Measurements from ENCODE around the gene TTC32. TPM values are rescaled to one million over a fixed set of nuclear protein-coding genes. Genes with fewer than 3 reads are reported as not detected.

Gene TTC32
- total RNA-seq, 1 donor from 2014 or later: 16.1 TPM

DNA sequence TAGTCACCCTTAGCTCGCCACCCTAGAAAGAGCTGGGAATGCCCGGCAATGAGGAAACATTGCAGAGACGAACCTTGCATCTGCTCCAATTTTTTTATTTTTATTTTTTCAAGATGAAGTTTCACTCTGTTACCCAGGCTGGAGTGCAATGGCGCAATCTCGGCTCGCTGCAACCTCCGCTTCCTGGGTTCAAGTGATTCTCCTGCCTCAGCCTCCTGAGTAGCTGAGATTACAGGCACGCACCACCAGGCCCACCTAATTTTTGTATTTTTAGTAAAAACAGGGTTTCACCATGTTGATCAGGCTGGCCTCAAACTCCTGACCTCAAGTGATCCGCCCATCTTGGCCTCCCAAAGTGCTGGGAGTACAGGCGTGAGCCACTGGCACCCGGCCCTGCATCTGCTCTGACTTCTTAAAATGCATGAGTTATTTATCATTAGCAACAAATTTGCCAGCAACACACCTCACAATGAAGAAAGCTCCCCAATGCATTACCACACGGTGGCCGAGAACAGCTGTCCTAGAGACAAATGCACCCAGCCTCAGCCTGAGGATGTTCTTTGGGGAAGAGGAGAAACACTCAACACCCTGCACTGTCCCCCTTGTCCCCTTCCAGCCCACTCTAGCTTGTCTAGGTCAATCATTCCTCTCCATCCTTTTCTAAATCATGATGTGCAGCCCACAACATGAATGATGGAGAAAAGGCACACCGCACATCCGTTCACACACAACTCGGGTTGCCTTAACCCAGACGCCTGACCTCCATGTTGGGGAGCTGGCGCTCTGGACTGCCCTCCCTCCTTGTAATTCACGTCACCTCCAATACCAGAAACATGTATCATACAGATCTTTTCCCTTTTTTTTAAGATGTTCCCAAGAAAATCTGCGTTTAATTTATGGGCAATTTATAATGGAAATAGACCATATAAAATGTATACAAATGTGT is 46.9 kb downstream of the TTC32 start:
- no peaks in the 10 kb centered on the region for H3K27me3 Mint-ChIP-seq (ENCODE audit: unreplicated experiment)
- H3K27ac Mint-ChIP-seq (ENCODE audit: unreplicated experiment): no peak overlapping the region
- H3K4me3 Mint-ChIP-seq (ENCODE audit: unreplicated experiment): no peak overlapping the region
- no peaks in the 10 kb centered on the region for H3K36me3 Mint-ChIP-seq (ENCODE audit: unreplicated experiment)
- no peaks in the 10 kb centered on the region for H3K9me3 Mint-ChIP-seq (ENCODE audit: unreplicated experiment)
- peaks cover 8% of the 10 kb centered on the region for H3K4me1 Mint-ChIP-seq (ENCODE audit: unreplicated experiment)
- no peak for DNase-seq (ENCODE audit: extremely low spot score, unreplicated experiment)
- TF ChIP-seq, protein P1, sequence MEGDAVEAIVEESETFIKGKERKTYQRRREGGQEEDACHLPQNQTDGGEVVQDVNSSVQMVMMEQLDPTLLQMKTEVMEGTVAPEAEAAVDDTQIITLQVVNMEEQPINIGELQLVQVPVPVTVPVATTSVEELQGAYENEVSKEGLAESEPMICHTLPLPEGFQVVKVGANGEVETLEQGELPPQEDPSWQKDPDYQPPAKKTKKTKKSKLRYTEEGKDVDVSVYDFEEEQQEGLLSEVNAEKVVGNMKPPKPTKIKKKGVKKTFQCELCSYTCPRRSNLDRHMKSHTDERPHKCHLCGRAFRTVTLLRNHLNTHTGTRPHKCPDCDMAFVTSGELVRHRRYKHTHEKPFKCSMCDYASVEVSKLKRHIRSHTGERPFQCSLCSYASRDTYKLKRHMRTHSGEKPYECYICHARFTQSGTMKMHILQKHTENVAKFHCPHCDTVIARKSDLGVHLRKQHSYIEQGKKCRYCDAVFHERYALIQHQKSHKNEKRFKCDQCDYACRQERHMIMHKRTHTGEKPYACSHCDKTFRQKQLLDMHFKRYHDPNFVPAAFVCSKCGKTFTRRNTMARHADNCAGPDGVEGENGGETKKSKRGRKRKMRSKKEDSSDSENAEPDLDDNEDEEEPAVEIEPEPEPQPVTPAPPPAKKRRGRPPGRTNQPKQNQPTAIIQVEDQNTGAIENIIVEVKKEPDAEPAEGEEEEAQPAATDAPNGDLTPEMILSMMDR (IDR thresholded peaks at IDR 0.05): no peak

DNA sequence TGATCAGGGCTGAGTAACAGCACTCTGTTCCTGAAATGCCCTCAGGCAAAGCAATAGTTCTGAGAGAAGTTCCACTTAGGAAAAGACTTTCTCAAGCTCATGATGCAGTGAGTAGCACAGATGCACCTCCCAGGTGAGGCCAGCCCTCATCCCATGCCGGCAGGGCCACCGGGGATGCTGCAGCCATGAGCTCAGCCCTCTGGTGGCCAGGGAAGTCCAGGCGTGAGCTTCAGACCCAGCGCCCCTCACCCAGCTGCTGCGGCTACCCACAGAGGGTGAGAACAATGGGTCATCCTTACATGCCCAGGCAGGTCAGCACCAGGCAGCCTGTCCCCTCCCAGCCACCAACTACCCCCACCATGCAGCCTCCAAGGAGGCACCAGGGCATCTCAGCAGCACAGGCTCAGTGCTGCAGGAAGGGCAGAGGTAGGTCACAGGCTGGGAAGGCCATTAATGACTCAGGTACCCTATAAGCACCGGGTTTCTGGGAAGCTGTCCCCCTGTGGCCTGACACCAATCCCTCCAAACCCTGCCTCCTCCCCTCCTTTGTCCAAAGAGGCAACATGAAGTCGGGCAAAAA is 50.6 kb downstream of the TTC32 start:
- no peaks in the 10 kb centered on the region for H3K9me3 Mint-ChIP-seq (ENCODE audit: unreplicated experiment)
- no peaks in the 10 kb centered on the region for H3K27me3 Mint-ChIP-seq (ENCODE audit: unreplicated experiment)
- peak; percentile 71 for DNase-seq (ENCODE audit: extremely low spot score, unreplicated experiment)
- TF ChIP-seq, protein P1 (IDR thresholded peaks at IDR 0.05): peak; percentile 29
- no peak overlapping the region for H3K27ac Mint-ChIP-seq (ENCODE audit: unreplicated experiment)
- no peaks in the 10 kb centered on the region for H3K4me1 Mint-ChIP-seq (ENCODE audit: unreplicated experiment)
- no peak overlapping the region for H3K4me3 Mint-ChIP-seq (ENCODE audit: unreplicated experiment)
- no peaks in the 10 kb centered on the region for H3K36me3 Mint-ChIP-seq (ENCODE audit: unreplicated experiment)

DNA sequence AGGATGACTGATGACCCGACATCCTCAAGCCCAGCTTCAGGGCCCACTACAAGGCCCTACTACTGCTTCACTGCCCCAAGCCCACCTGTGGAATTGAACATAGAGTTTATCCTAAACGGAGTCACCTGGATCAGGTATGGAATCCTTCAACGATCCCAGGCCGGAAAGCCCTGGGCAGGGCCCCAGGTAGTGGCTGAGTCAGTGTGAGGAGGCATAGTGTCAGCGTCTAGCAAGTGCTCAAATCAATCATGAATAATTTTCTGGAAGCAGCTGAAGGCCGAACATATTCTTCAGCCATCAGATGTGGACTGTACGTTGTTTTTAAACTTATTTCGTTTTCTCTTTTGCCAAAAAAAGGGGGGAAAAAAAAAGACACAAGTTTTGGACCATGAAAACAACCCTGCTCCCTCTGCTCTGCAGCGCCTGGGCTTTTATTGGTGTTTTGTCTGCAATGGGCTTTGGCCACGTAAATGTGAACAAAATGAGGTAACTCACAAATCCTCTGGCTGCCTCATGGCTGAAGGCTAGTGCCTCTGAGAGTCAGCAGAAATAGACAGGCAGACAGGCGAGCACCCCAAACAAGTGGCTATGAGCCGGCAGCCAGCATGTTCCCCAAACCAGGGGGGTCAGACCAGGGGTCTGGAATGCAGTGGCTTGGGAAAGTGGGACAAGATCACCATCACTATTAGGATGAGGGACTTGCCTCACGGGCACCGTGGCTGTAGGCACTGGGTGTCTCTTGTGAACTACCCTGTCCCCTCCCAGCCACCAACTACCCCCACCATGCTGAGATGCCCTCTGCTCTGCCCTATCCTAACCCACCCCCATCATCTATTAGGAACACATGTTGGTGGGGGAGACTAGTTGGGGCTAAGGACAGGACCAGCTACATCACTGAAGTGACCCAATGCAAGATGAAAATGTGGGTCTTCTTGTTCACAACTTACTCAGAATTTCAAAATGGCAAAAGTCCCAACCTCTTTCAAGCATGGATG is 51.4 kb downstream of the TTC32 start:
- H3K27ac Mint-ChIP-seq (ENCODE audit: unreplicated experiment): no peak overlapping the region
- TF ChIP-seq, protein P1 (IDR thresholded peaks at IDR 0.05): no peak
- H3K36me3 Mint-ChIP-seq (ENCODE audit: unreplicated experiment): no peaks in the 10 kb centered on the region

DNA sequence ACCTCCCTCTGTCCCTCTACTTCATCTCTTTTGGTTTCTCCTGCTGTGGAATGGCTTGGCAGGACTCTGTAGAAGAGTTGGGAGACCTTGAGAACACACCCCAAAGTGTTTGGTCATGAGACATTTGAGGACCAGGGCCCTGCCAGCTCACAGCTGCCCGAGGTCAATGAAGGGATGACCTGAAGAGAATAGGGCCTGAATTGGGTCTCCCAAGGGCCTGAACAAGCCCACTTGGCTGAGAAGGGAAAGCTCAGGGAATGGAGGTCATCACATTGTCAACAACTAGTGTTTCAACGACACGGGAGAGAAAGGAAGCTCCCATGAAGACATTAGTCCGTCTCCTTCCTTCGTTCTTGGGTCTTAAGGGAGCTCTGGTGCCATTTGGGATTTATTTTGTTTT is 52.8 kb downstream of the TTC32 start:
- Mint-ChIP-seq H3K4me1 (ENCODE audit: unreplicated experiment) (no peaks in the 10 kb centered on the region), H3K27ac (ENCODE audit: unreplicated experiment) (no peak overlapping the region), H3K4me3 (ENCODE audit: unreplicated experiment) (no peak overlapping the region), H3K9me3 (ENCODE audit: unreplicated experiment) (no peaks in the 10 kb centered on the region), H3K27me3 (ENCODE audit: unreplicated experiment) (peaks cover 4% of the 10 kb centered on the region), H3K36me3 (ENCODE audit: unreplicated experiment) (no peaks in the 10 kb centered on the region)
- TF ChIP-seq, protein P1 (IDR thresholded peaks at IDR 0.05): no peak
- peak; percentile 68 for DNase-seq (ENCODE audit: extremely low spot score, unreplicated experiment)

More for the DNA sequence above, 51.4 kb downstream of the TTC32 start:
- Mint-ChIP-seq H3K4me3 (ENCODE audit: unreplicated experiment) (no peak overlapping the region), H3K9me3 (ENCODE audit: unreplicated experiment) (no peaks in the 10 kb centered on the region), H3K27me3 (ENCODE audit: unreplicated experiment) (no peaks in the 10 kb centered on the region), H3K4me1 (ENCODE audit: unreplicated experiment) (no peaks in the 10 kb centered on the region)
- peak; percentile 82 for DNase-seq (ENCODE audit: extremely low spot score, unreplicated experiment)

Measured in osteocyte (in vitro differentiated cells).